Ovary (tissue), 9 donors: ENCODE measurements around the gene NODAL. TPM values are rescaled to one million over a fixed set of nuclear protein-coding genes. Genes with fewer than 3 reads are reported as not detected.

Source experiments
- DNase-seq, 5 donors: peaks; one replicate each; pipeline ENCODE4 v3.0.0-alpha.2; 2019 to 2020
- H3K27ac ChIP-seq, 2 donors: fragments of 200-600 bp; one replicate each; pipeline versions ENCODE4 v1.5.1 to v1.8.0; 2019 to 2022
- H3K27me3 ChIP-seq: fragments of 200-600 bp; one replicate; pipeline ENCODE4 v1.8.0; 2022
- H3K36me3 ChIP-seq: fragments of 200-600 bp; sonication (generic); one replicate; pipeline ENCODE4 v1.5.1; 2019
- H3K4me1 ChIP-seq: one replicate; pipeline ENCODE4 v1.8.1; 2013; ENCODE audit warnings: mild to moderate bottlenecking, moderate library complexity; ENCODE audit not compliant: insufficient read depth
- H3K4me3 ChIP-seq: fragments of 200-600 bp; sonication (generic); one replicate; pipeline ENCODE4 v1.5.1; 2017
- H3K9me3 ChIP-seq, 2 donors: fragments of 200-600 bp in 1 of 2; sonication (generic) in 1 of 2; one replicate each; pipeline versions ENCODE4 v1.5.1 to v1.8.1; 2013 to 2019; ENCODE audit warnings: mild to moderate bottlenecking in 1 of 2, moderate library complexity in 1 of 2
- CTCF ChIP-seq, 3 donors: fragments of 450-650 bp in 2 of 3; fragments of 200-600 bp in 1 of 3; IDR thresholded peaks; one replicate each; pipeline versions ENCODE4 v1.5.1 to v1.8.0; 2016 to 2022; ENCODE audit warnings: antibody characterized with exemption in 3 of 3, mild to moderate bottlenecking in 1 of 3
- EP300 ChIP-seq: sonication (generic); formaldehyde crosslinking; IDR thresholded peaks from one replicate; pipeline ENCODE4 v1.6.1; 2017; ENCODE audit warnings: antibody characterized with exemption
- POLR2A ChIP-seq: fragments of 450-650 bp; IDR thresholded peaks from one replicate; pipeline ENCODE4 v1.6.1; 2017; ENCODE audit warnings: antibody characterized with exemption, mild to moderate bottlenecking, moderate library complexity
- WGBS, 3 donors: extraction: QIAGEN DNeasy Blood & Tissue Kit in 1 of 3; methylation state at CpG; one replicate each; pipeline versions ENCODE4 v1.1.5 to v1.1.7; 2013 to 2017; 5-methylcytosine and 5-hydroxymethylcytosine counted together
- intact Hi-C, 4 donors: fragments of 100-400 bp; cut with DNase I; formaldehyde crosslinking; loops; one replicate each; pipeline versions ENCODE4 v1.11.0 to v1.15.1; 2022 to 2023
- polyA plus RNA-seq, 2 donors: library from polyadenylated mRNA; stranded (reverse); fragments of 200-250 nt in 1 of 2; fragments of 350-450 nt in 1 of 2; fragmentation: Illumina TruSeq in 1 of 2; extraction: RNeasy Lipid Tissue Mini Kit (QIAGEN cat#74804) in 1 of 2; gene quantifications; one replicate each; pipeline ENCODE4 v1.2.3, GENCODE V29; 2013 to 2014
- total RNA-seq, 7 donors: library from RNA; depleted of rRNA in 2 of 7; stranded (reverse); fragments of >200 nt in 2 of 7; fragmentation: NEBNext Ultra II Directional in 3 of 7; extraction: Animal tissue kit (Norgen Biotek cat#: 25700) in 3 of 7; gene quantifications; one replicate each; pipeline versions ENCODE4 v1.1.0 to v1.2.4, GENCODE V29; 2016 to 2023
- donor health status: DM: no; HTN: no; CAD: no; lungs with moderate emphysema.
- donor health status: DM: no; HTN: no; CAD: no.
- donor health status: Bipolar disorder and iron deficiency.
- donor health status: DM: yes; HTN: yes; CAD: no.
- donor health status: DM: no; HTN: no; CAD: no.
- donor health status: DM: yes; HTN: yes; CAD: no.

NODAL gene
- total and polyA plus RNA-seq, 9 donors = 0.04 TPM; not detected in 8

DNA sequence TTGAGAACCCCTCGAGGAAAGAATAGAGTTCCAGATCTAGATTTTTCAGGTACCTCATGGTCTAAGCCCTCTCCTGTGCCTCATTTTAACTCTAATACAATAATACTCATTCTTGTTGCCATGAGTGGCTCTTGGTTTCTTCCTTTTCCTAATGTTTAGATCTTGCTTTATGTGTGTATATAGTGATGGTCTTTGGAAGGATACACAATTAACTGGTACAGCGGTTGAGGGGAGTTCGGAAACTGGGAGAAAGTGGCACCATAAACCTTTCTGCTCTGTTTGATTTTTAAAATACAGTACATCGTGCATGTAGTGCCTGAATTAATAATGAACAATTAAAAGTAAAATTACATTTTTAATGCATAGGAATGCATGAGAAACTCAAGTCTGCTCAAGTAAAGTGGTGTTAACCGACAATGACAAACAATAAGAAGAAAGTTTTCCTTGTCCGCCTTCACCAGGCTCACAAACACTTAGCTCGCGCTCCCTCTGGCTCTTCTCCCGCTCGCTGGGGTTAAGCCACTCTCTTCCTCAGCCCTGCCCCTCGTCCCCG is 37.9 kb downstream of the NODAL start:
- 1 to 3% (median 3%) methylated on average over 12 of the region's 12 CpGs for WGBS, 3 donors
- TF ChIP-seq EP300 = no peak
- DNase-seq = no peak
- no peaks in the 10 kb centered on the region for H3K36me3 ChIP-seq
- no peaks in the 10 kb centered on the region for H3K27me3 ChIP-seq
- no peaks in the 10 kb centered on the region for H3K9me3 ChIP-seq
- intact Hi-C loops = loop anchor here in 1 of 4 donors (2.0 kb wide), 1 partner anchor 21 kb away; the partner anchor contains the start of gene LRRC20
- peak overlapping the region; percentile 100 for H3K4me3 ChIP-seq
- H3K4me1 ChIP-seq = peaks cover 5% of the 10 kb centered on the region
- H3K27ac ChIP-seq = peak overlapping the region in 1 of 2 donors; percentile 95

DNA sequence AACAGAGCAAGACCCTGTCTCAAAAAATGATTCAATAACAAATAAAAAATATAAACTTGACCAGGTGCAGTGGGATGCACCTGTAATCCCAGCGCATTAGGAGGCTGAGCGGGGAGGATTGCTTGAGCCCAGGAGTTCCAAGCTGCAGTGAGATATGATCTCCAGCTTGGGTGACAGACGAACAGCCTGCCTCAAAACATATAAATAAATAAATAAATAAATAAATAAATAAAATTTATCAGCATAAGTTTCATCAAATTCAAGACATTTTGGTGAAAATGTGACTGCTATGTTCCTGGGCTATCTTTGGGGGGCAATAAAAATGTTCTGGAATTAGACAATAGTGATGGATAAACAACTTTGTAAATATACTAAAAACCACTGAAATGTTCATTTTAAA is 42.3 kb downstream of the NODAL start:
- DNase-seq = no peak
- Histone ChIP-seq H3K36me3 (no peaks in the 10 kb centered on the region), H3K4me3 (no peak overlapping the region), H3K4me1 (no peaks in the 10 kb centered on the region), H3K27ac (no peak overlapping the region), H3K27me3 (no peaks in the 10 kb centered on the region), H3K9me3 (no peaks in the 10 kb centered on the region)
- no peak for TF ChIP-seq CTCF (IDR thresholded peaks at IDR 0.05)
- TF ChIP-seq POLR2A = no peak
- no peak for TF ChIP-seq EP300
- WGBS, 3 donors = 95 to 97% (median 96%) methylated on average over 3 of the region's 3 CpGs
- intact Hi-C loops = no loop called here

DNA sequence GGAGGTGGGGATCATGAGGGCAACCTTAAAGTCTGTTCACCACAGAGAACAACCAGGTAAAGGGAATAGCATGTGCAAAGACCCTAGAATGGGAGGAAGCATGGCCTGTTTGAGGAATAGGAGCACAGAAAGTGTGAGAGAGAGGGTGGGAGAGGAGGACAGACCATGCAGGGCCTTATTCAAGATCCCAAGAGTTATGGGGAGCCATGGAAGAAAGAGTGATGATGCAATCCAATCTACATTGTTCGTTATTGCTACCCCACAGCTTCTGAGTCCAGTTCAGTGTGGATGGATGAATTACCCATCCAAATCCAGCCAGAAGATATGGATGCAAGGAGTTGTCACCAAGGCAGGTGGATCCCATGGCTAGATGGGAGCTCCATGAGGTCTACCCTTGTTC is 45.3 kb downstream of the NODAL start:
- no peaks in the 10 kb centered on the region for H3K4me1 ChIP-seq
- no peaks in the 10 kb centered on the region for H3K27me3 ChIP-seq
- TF ChIP-seq CTCF (IDR thresholded peaks at IDR 0.05) (no peak), POLR2A (no peak), EP300 (no peak)
- intact Hi-C loops = no loop called here
- H3K9me3 ChIP-seq = no peaks in the 10 kb centered on the region
- DNase-seq = no peak
- no peak overlapping the region for H3K4me3 ChIP-seq
- WGBS, 3 donors = 79 to 91% (median 86%) methylated on average over 1 of the region's 1 CpG
- no peak overlapping the region for H3K27ac ChIP-seq
- H3K36me3 ChIP-seq = no peaks in the 10 kb centered on the region

- TF ChIP-seq POLR2A (no peak), EP300 (no peak)
- no peaks in the 10 kb centered on the region for H3K9me3 ChIP-seq
- WGBS, 3 donors = 25 to 34% (median 29%) methylated on average over 4 of the region's 4 CpGs
These were observed 49.8 kb downstream of the NODAL start for GRCh38 chr10:70391654-70392053.

More at GRCh38 chr10:70391654-70392053, 49.8 kb downstream of the NODAL start:
- Histone ChIP-seq H3K36me3 (no peaks in the 10 kb centered on the region), H3K27me3 (no peaks in the 10 kb centered on the region), H3K27ac (no peak overlapping the region), H3K4me1 (no peaks in the 10 kb centered on the region), H3K4me3 (no peak overlapping the region)
- no peak for DNase-seq
- intact Hi-C loops = no loop called here

Other genes starting within 250 kb of the NODAL start
- 100 to 1,000 TPM in 1 of 7 donors, 10 to 100 TPM in 6; 36.8 to 162 (median 78.4) TPM for gene PPA1, start 208.3 kb downstream of the NODAL start, total RNA-seq
- 10 to 100 TPM; 66.8 to 93.3 TPM for gene PPA1, start 208.3 kb downstream of the NODAL start, polyA plus RNA-seq
- 1 to 10 TPM in 1 of 7 donors, under 1 TPM in 6; 0.15 to 1.1 (median 0.24) TPM for gene NPFFR1, start 157.7 kb downstream of the NODAL start, total RNA-seq
- under 1 TPM; 0.04 to 0.10 TPM for gene NPFFR1, start 157.7 kb downstream of the NODAL start, polyA plus RNA-seq
- 1 to 10 TPM; 2.1 to 9.4 (median 4.0) TPM for gene LRRC20, start 59.1 kb downstream of the NODAL start, total RNA-seq
- 1 to 10 TPM; 4.9 to 6.2 TPM for gene LRRC20, start 59.1 kb downstream of the NODAL start, polyA plus RNA-seq
- 10 to 100 TPM; 46.3 to 99.2 (median 72.5) TPM for gene EIF4EBP2, start 37.5 kb downstream of the NODAL start, total RNA-seq
- gene EIF4EBP2, start 37.5 kb downstream of the NODAL start, polyA plus RNA-seq = 10 to 100 TPM; 37.7 to 97.6 TPM
- 10 to 100 TPM in 2 of 7 donors, 1 to 10 TPM in 5; 3.3 to 10.5 (median 6.8) TPM for gene PALD1, start 37.1 kb upstream of the NODAL start, total RNA-seq
- gene PALD1, start 37.1 kb upstream of the NODAL start, polyA plus RNA-seq = 1 to 10 TPM; 2.2 to 7.5 TPM
- 1 to 10 TPM in 6 of 7 donors, under 1 TPM in 1; 0.78 to 5.1 (median 1.3) TPM for gene PRF1, start 161.1 kb upstream of the NODAL start, total RNA-seq
- 1 to 10 TPM in 1 of 2 donors, under 1 TPM in 1; 0.58 to 4.5 TPM for gene PRF1, start 161.1 kb upstream of the NODAL start, polyA plus RNA-seq
- under 1 TPM in 4 of 7 donors, not detected in 3; 0.07 to 0.17 (median 0.10) TPM for gene ADAMTS14, start 230.8 kb upstream of the NODAL start, total RNA-seq
- under 1 TPM; 0.41 to 0.75 TPM for gene ADAMTS14, start 230.8 kb upstream of the NODAL start, polyA plus RNA-seq